K562 (cell line): ENCODE results near the gene ANP32B. TPM values are rescaled to one million over a fixed set of nuclear protein-coding genes. Genes with fewer than 3 reads are reported as not detected.

Experiments
- ASH1L ChIP-seq: fragments of 450-650 bp; IDR thresholded peaks from 2 replicates; pipeline ENCODE4 v1.6.1; 2018; ENCODE audit warnings: borderline replicate concordance, mild to moderate bottlenecking, low read depth; ENCODE audit not compliant: partially characterized antibody
- BCLAF1 ChIP-seq, 2 experiments: fragments of 450-650 bp in 1 of 2; IDR thresholded peaks; 2 replicates each; pipeline ENCODE4 v1.6.1; 2011 to 2017; ENCODE audit warnings: low read depth in 2 of 2, antibody characterized with exemption in 1 of 2, borderline replicate concordance in 1 of 2, low read length in 1 of 2, mild to moderate bottlenecking in 1 of 2, mixed read lengths in 1 of 2; ENCODE audit not compliant: control insufficient read depth in 1 of 2
- CBX5 ChIP-seq: IDR thresholded peaks from 2 replicates; pipeline ENCODE4 v1.6.1; 2014; ENCODE audit warnings: low read depth, borderline replicate concordance
- CREBBP ChIP-seq: IDR thresholded peaks from one replicate; pipeline ENCODE4 v1.6.1; 2012; ENCODE audit warnings: low read depth, mild to moderate bottlenecking, control low read depth, inconsistent platforms, low read length
- DPF2 ChIP-seq: fragments of 450-650 bp; IDR thresholded peaks from 2 replicates; pipeline ENCODE4 v1.6.1; 2016
- FOXM1 ChIP-seq, 2 experiments: fragments of 450-650 bp in 1 of 2; sonication (generic) in 1 of 2; formaldehyde crosslinking in 1 of 2; IDR thresholded peaks; 2 replicates each; pipeline versions ENCODE4 v1.6.1 to v1.9.0; 2017 to 2022; ENCODE audit warnings: low read depth in 2 of 2, mild to moderate bottlenecking in 2 of 2, missing genetic modification reagents in 1 of 2, moderate library complexity in 1 of 2
- KHSRP ChIP-seq: fragments of 450-650 bp; IDR thresholded peaks from 2 replicates; pipeline ENCODE4 v1.6.1; 2017
- KLF6 ChIP-seq: fragments of 250-450 bp; sonication (Bioruptor Pico); IDR thresholded peaks from 2 replicates; pipeline ENCODE4 v1.4.0; 2020; ENCODE audit warnings: mild to moderate bottlenecking, moderate library complexity, borderline replicate concordance
- MAFF ChIP-seq: IDR thresholded peaks from 2 replicates; pipeline ENCODE4 v1.6.1; 2012; ENCODE audit warnings: low read length, improper control_type of control experiment
- PURB ChIP-seq: sonication (generic); formaldehyde crosslinking; IDR thresholded peaks from 2 replicates; pipeline ENCODE4 v1.9.0; 2021; ENCODE audit warnings: low read depth, mild to moderate bottlenecking, missing genetic modification reagents
- PYGO2 ChIP-seq: fragments of 450-650 bp; IDR thresholded peaks from 2 replicates; pipeline ENCODE4 v1.6.1; 2016; ENCODE audit warnings: mild to moderate bottlenecking, missing genetic modification characterization, moderate library complexity, missing compliant biosample characterization
- RNF219 ChIP-seq: fragments of 250-450 bp; sonication (Bioruptor Pico); IDR thresholded peaks from 2 replicates; pipeline ENCODE4 v1.5.0; 2022; ENCODE audit warnings: mild to moderate bottlenecking
- TCF15 ChIP-seq: fragments of 250-450 bp; sonication (Bioruptor Pico); IDR thresholded peaks from 2 replicates; pipeline ENCODE4 v1.8.0; 2022; ENCODE audit warnings: moderate library complexity, mild to moderate bottlenecking, inconsistent platforms
- TEAD2 ChIP-seq: fragments of 450-650 bp; IDR thresholded peaks from 2 replicates; pipeline ENCODE4 v1.6.1; 2016; ENCODE audit warnings: missing genetic modification characterization, control low read depth, missing compliant biosample characterization
- TRIM25 ChIP-seq: fragments of 450-650 bp; IDR thresholded peaks from 2 replicates; pipeline ENCODE4 v1.7.0; 2016; ENCODE audit warnings: borderline replicate concordance
- ZNF175 ChIP-seq: fragments of 200-800 bp; sonication (Bioruptor generic); IDR thresholded peaks from 2 replicates; pipeline ENCODE4 v1.6.1; 2016; ENCODE audit warnings: low read depth, mild to moderate bottlenecking, missing genetic modification characterization, missing compliant biosample characterization
- ZNF277 ChIP-seq: fragments of 250-450 bp; sonication (Bioruptor Pico); IDR thresholded peaks from 2 replicates; pipeline ENCODE4 v1.8.0; 2022; ENCODE audit warnings: inconsistent platforms, mild to moderate bottlenecking, moderate library complexity, borderline replicate concordance
- ZNF431 ChIP-seq: sonication (generic); formaldehyde crosslinking; IDR thresholded peaks from 2 replicates; pipeline ENCODE4 v1.8.0; 2022; ENCODE audit warnings: mild to moderate bottlenecking, missing genetic modification reagents
- polyA plus RNA-seq, 8 experiments: library from polyadenylated mRNA; depleted of rRNA in 4 of 8; stranded (reverse) in 5 of 8; unstranded in 3 of 8; fragments of >200 nt; fragmentation: Nextera tagmentation in 2 of 8; fragmentation: Illumina TruSeq in 1 of 8; extraction: Ambion mirVana in 2 of 8; extraction: Trizol in 1 of 8; gene quantifications; 2 replicates each; pipeline versions ENCODE4 v1.2.1 to v1.2.3, GENCODE V29; 2011 to 2014; ENCODE audit warnings: inconsistent platforms in 1 of 8, missing spikeins in 1 of 8
- total RNA-seq, 7 experiments: library from RNA; depleted of rRNA in 6 of 7; stranded (reverse); fragments of >200 nt in 6 of 7; fragmentation: Illumina TruSeq in 2 of 7; extraction: Trizol in 2 of 7; gene quantifications; 2 replicates each; pipeline versions ENCODE4 v1.2.1 to v1.2.3, GENCODE V29; 2011 to 2021; ENCODE audit warnings: low replicate concordance in 1 of 7

Gene ANP32B
- total and polyA plus RNA-seq, 9 of the 15 experiments (the other 6 are each of a cell fraction or from before 2014, with no cell fraction given), result 68.9 to 815 (median 141) TPM

- TF ChIP-seq PYGO2 (tag) (peak; percentile 57; the same call in 1 of the 2 replicates), TEAD2 (tag) (peak; percentile 87), ZNF277 (CRISPR knock-in tag) (no peak), BCLAF1 (IDR thresholded peaks at IDR 0.05; ENCODE audit: borderline replicate concordance in 1 of 2, control insufficient read depth in 1 of 2, low read depth in 2 of 2, low read length in 1 of 2) (no peak), KHSRP (no peak), ZNF431 (CRISPR knock-in tag) (no peak), KLF6 (peak; percentile 92; the same call in 1 of the 2 replicates), CBX5 (no peak), TRIM25 (no peak), PURB (CRISPR knock-in tag) (no peak), RNF219 (CRISPR knock-in tag) (no peak), FOXM1 (IDR thresholded peaks at IDR 0.05; ENCODE audit: low read depth) (no peak), FOXM1 (CRISPR knock-in tag; IDR thresholded peaks at IDR 0.05; ENCODE audit: low read depth) (no peak), ASH1L (no peak), MAFF (no peak), DPF2 (no peak), ZNF175 (CRISPR knock-in tag) (no peak), TCF15 (CRISPR knock-in tag) (peak; percentile 92), CREBBP (no peak)
Observed at GRCh38 chr9:98050351-98050750, 67.2 kb downstream of the ANP32B start (continued).
